RKO (cell line): Measurements from ENCODE around the gene MVP.
"Not testable (repeated sequence)": the region's sequence is repeated elsewhere in the genome, so short reads cannot be mapped to it uniquely, and the experiment has no call there.

Source experiments
- DNase-seq: peaks from one replicate; pipeline ENCODE4 v3.0.0-alpha.2; 2016; ENCODE audit warnings: low spot score

MVP gene

GRCh38 chr16:29815032-29815721, 5.1 kb upstream of the MVP start:
- DNase-seq, result no peak

GRCh38 chr16:29815793-29816693, 4.2 kb upstream of the MVP start, which contains the start of gene PAGR1:
Gene PAGR1, plus strand, starts transcription at chr16:29816152. Its CDS starts 374 bp downstream, at chr16:29816526.
- peak; percentile 99 for DNase-seq

GRCh38 chr16:29816694-29817441, 3.4 kb upstream of the MVP start:
- peak; percentile 79 for DNase-seq

- DNase-seq, result no peak
Measured at GRCh38 chr16:29818082-29818481, 2.2 kb upstream of the MVP start.

- DNase-seq, result no peak
Measured at GRCh38 chr16:29819506-29819905, 756 bp upstream of the MVP start.

- no peak for DNase-seq
Measured at GRCh38 chr16:29820730-29821642, 724 bp downstream of the MVP start.

- peak; percentile 57 for DNase-seq
Measured at GRCh38 chr16:29821643-29822115, 1.4 kb downstream of the MVP start.

GRCh38 chr16:29824589-29825144, 4.4 kb downstream of the MVP start:
- peak; percentile 55 for DNase-seq

GRCh38 chr16:29825145-29826044, 5.1 kb downstream of the MVP start:
- peak; percentile 67 for DNase-seq

- no peak for DNase-seq
Measured at GRCh38 chr16:29826342-29826695, 6.1 kb downstream of the MVP start.

GRCh38 chr16:29830774-29831173, 10.5 kb downstream of the MVP start:
- no peak for DNase-seq

- no peak for DNase-seq
Measured at GRCh38 chr16:29831490-29831889, 11.2 kb downstream of the MVP start.

- DNase-seq, result not testable (repeated sequence)
Measured at GRCh38 chr16:29833219-29833618, 13.0 kb downstream of the MVP start.

GRCh38 chr16:29834079-29834478, 13.8 kb downstream of the MVP start:
- no peak for DNase-seq

- no peak for DNase-seq
Measured at GRCh38 chr16:29835926-29836325, 15.7 kb downstream of the MVP start.

- DNase-seq, result no peak
Measured at GRCh38 chr16:29836623-29837022, 16.4 kb downstream of the MVP start.

GRCh38 chr16:29837841-29838240, 17.6 kb downstream of the MVP start:
- DNase-seq, result no peak

- no peak for DNase-seq
Measured at GRCh38 chr16:29839822-29840221, 19.6 kb downstream of the MVP start.

GRCh38 chr16:29840240-29840639, 20.0 kb downstream of the MVP start:
- DNase-seq, result no peak

GRCh38 chr16:29841631-29842030, 21.4 kb downstream of the MVP start:
- no peak for DNase-seq
